Non-pigmented ciliary epithelial cell (primary cell): Measurements from ENCODE around the gene VKORC1.

Experiments
- DNase-seq: peaks from one replicate; pipeline ENCODE4 v3.0.0-alpha.2; 2010; ENCODE audit warnings: low read depth

The VKORC1 gene

GRCh38 chr16:31130336-31130891 is 35.8 kb upstream of the VKORC1 start:
- DNase-seq, result no peak

GRCh38 chr16:31129568-31130335 is 35.2 kb upstream of the VKORC1 start:
- DNase-seq, result no peak

- DNase-seq, result no peak
Observed at GRCh38 chr16:31128711-31129567, 34.3 kb upstream of the VKORC1 start.

GRCh38 chr16:31127182-31127581 is 32.6 kb upstream of the VKORC1 start:
- no peak for DNase-seq

- no peak for DNase-seq
Observed at GRCh38 chr16:31125844-31126243, 31.2 kb upstream of the VKORC1 start.

GRCh38 chr16:31120129-31120528 is 25.5 kb upstream of the VKORC1 start:
- DNase-seq, result no peak

- DNase-seq, result peak; percentile 55
Observed at GRCh38 chr16:31118223-31119155, 23.9 kb upstream of the VKORC1 start.

GRCh38 chr16:31117384-31118222 is 23.0 kb upstream of the VKORC1 start, which contains the start of gene KAT8:
Gene KAT8 (plus strand): TSS chr16:31117664. CDS start chr16:31117682, 18 bp downstream.
- DNase-seq, result peak; percentile 91

GRCh38 chr16:31114468-31114867 is 19.9 kb upstream of the VKORC1 start:
- DNase-seq, result no peak

- no peak for DNase-seq
Observed at GRCh38 chr16:31113121-31114120, 18.8 kb upstream of the VKORC1 start.

- no peak for DNase-seq
Observed at GRCh38 chr16:31112711-31113110, 18.1 kb upstream of the VKORC1 start.

GRCh38 chr16:31111881-31112466 is 17.4 kb upstream of the VKORC1 start:
- DNase-seq, result no peak

GRCh38 chr16:31110106-31111034 is 15.8 kb upstream of the VKORC1 start:
- no peak for DNase-seq

- no peak for DNase-seq
Observed at GRCh38 chr16:31109622-31110021, 15.0 kb upstream of the VKORC1 start.

GRCh38 chr16:31108794-31109558 is 14.4 kb upstream of the VKORC1 start:
- DNase-seq, result no peak

- no peak for DNase-seq
Observed at GRCh38 chr16:31108035-31108793, 13.6 kb upstream of the VKORC1 start, which contains the start of gene BCKDK. Gene BCKDK (plus strand): TSS chr16:31108386. CDS start chr16:31109224, 838 bp downstream.
